ENCODE measurements around the gene ACSF2.

- peak; percentile 97 for TF ChIP-seq CTCF (IDR thresholded peaks at IDR 0.05; ENCODE audit: low read length)
- TF ChIP-seq EZH2phosphoT487 (IDR thresholded peaks at IDR 0.05; ENCODE audit: low read length): no peak
- no peak for TF ChIP-seq EZH2 (optimal IDR thresholded peaks at IDR 0.05; ENCODE audit: low read depth, low read length)
Observed at GRCh38 chr17:50397111-50397918, 28.7 kb upstream of the ACSF2 start, which contains the start of gene LRRC59.
